ENCODE measurements around the gene CUX1. TPM values are rescaled to one million over a fixed set of nuclear protein-coding genes. Genes with fewer than 3 reads are reported as not detected.
"Not testable (repeated sequence)": the region's sequence is repeated elsewhere in the genome, so short reads cannot be mapped to it uniquely, and the experiment has no call there.

The CUX1 gene
- total and polyA plus RNA-seq, 2 donors (not counting 1 experiment from before 2014, with no cell fraction given), result 22.7 to 38.1 TPM

DNA sequence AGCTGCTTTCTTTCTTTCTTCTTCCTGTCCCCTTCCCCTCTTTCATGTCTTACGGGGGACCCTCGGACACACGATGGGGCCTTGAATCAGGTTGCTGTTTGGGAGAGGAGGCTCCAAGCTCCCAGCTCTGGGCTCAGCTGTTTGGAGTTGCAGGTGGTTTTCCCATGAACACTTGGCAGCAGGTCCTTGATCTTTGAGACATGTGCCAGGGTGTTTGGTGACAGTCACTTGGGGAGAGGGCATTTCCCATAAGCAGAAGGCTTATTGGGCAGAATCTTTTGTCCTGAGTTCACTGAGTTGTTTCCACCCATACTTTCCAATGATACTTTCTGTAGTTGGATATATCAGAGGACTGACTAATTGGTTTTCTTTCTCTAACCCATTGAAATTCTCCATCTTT is 364.6 kb downstream of the CUX1 start:
- no peak for TF ChIP-seq EZH2 (IDR thresholded peaks at IDR 0.05; ENCODE audit: low read length, missing control alignments)
- TF ChIP-seq, protein P1, sequence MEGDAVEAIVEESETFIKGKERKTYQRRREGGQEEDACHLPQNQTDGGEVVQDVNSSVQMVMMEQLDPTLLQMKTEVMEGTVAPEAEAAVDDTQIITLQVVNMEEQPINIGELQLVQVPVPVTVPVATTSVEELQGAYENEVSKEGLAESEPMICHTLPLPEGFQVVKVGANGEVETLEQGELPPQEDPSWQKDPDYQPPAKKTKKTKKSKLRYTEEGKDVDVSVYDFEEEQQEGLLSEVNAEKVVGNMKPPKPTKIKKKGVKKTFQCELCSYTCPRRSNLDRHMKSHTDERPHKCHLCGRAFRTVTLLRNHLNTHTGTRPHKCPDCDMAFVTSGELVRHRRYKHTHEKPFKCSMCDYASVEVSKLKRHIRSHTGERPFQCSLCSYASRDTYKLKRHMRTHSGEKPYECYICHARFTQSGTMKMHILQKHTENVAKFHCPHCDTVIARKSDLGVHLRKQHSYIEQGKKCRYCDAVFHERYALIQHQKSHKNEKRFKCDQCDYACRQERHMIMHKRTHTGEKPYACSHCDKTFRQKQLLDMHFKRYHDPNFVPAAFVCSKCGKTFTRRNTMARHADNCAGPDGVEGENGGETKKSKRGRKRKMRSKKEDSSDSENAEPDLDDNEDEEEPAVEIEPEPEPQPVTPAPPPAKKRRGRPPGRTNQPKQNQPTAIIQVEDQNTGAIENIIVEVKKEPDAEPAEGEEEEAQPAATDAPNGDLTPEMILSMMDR (conservative IDR thresholded peaks at IDR 0.05 in 1 of 2, IDR thresholded peaks at IDR 0.05 in 1 of 2; ENCODE audit: low read depth in 1 of 2, low read length in 2 of 2), result no peak
- Histone ChIP-seq H3K79me2 (ENCODE audit: control insufficient read depth, insufficient read depth, low read length) (no peaks in the 10 kb centered on the region), H2AFZ (ENCODE audit: low read length) (no peak overlapping the region), H4K20me1 (ENCODE audit: control insufficient read depth, extremely low read depth, insufficient read depth, low read length) (no peaks in the 10 kb centered on the region), H3K4me3 (replicated peaks in 1 of 4; ENCODE audit: control extremely low read depth in 1 of 4, insufficient read depth in 1 of 4, low read depth in 3 of 4, low read length in 4 of 4) (no peak overlapping the region), H3K9me3 (ENCODE audit: control insufficient read depth, insufficient read depth, low read depth, low read length) (no peaks in the 10 kb centered on the region), H3K4me1 (ENCODE audit: control insufficient read depth, extremely low read depth, insufficient read depth, low read length) (no peaks in the 10 kb centered on the region), H3K27me3 (ENCODE audit: control insufficient read depth, insufficient read depth, low read length) (no peaks in the 10 kb centered on the region), H3K27ac (ENCODE audit: insufficient read depth, low read length) (no peak overlapping the region), H3K4me2 (ENCODE audit: extremely low read depth, insufficient read depth, low read length) (no peak overlapping the region), H3K9ac (ENCODE audit: insufficient read depth, low read length) (no peak overlapping the region), H3K36me3 (ENCODE audit: control insufficient read depth, insufficient read depth, low read length) (peaks cover 5% of the 10 kb centered on the region)
- no peak for DNase-seq (ENCODE audit: low read depth in 2 of 2)

DNA sequence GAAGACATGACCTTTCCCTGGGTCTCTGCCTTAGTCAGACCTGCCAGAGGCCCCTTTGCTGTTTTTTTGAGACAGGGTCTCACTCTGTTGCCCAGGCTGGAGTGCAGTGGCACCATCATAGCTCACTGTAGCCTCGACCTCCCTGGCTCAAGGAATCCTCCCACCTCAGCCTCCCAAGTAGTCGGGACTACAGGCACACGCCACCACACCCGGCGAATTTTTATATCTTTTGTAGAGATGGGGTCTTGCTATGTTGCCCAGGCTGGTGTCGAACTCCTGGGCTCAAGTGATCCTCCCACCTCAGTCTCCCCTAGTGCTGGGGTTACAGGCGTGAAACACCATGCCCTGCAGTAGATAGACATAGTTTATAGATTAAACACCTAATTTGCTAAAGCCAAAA is 366.4 kb downstream of the CUX1 start:
- H3K79me2 ChIP-seq (ENCODE audit: control insufficient read depth, insufficient read depth, low read length); H3K27ac ChIP-seq (ENCODE audit: insufficient read depth, low read length); H3K27me3 ChIP-seq (ENCODE audit: control insufficient read depth, insufficient read depth, low read length); H3K36me3 ChIP-seq (ENCODE audit: control insufficient read depth, insufficient read depth, low read length); H3K9ac ChIP-seq (ENCODE audit: insufficient read depth, low read length); H3K4me3 ChIP-seq (replicated peaks in 1 of 4; ENCODE audit: control extremely low read depth in 1 of 4, insufficient read depth in 1 of 4, low read depth in 3 of 4, low read length in 4 of 4); H3K4me1 ChIP-seq (ENCODE audit: control insufficient read depth, extremely low read depth, insufficient read depth, low read length); H2AFZ ChIP-seq (ENCODE audit: low read length); H3K4me2 ChIP-seq (ENCODE audit: extremely low read depth, insufficient read depth, low read length); H4K20me1 ChIP-seq (ENCODE audit: control insufficient read depth, extremely low read depth, insufficient read depth, low read length); DNase-seq (ENCODE audit: low read depth in 2 of 2); H3K9me3 ChIP-seq (ENCODE audit: control insufficient read depth, insufficient read depth, low read depth, low read length): not testable (repeated sequence)

DNA sequence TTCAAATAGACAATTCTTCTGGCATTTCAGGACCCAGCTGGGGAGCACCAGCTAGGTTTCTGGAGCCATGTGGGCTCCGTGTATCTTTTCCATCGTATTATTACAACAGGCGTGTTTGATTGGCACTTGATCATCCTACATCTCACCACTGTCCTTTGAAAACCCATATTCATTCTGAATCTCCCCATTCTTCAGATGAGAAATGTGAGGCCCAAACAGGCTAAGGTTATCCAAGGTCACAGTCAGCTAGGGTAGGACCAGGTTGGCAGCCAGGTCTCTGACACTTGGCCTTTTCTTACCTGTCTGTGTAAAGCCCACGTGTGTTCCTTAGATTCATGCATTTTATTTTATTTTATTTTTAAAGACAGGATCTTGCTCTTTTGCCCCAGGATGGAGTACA is 366.9 kb downstream of the CUX1 start:
- Histone ChIP-seq H3K4me3 (replicated peaks in 1 of 4; ENCODE audit: control extremely low read depth in 1 of 4, insufficient read depth in 1 of 4, low read depth in 3 of 4, low read length in 4 of 4) (no peak overlapping the region), H3K36me3 (ENCODE audit: control insufficient read depth, insufficient read depth, low read length) (peaks cover 3% of the 10 kb centered on the region), H3K4me1 (ENCODE audit: control insufficient read depth, extremely low read depth, insufficient read depth, low read length) (no peaks in the 10 kb centered on the region), H3K27me3 (ENCODE audit: control insufficient read depth, insufficient read depth, low read length) (no peaks in the 10 kb centered on the region), H3K9me3 (ENCODE audit: control insufficient read depth, insufficient read depth, low read depth, low read length) (no peaks in the 10 kb centered on the region), H3K9ac (ENCODE audit: insufficient read depth, low read length) (no peak overlapping the region), H3K4me2 (ENCODE audit: extremely low read depth, insufficient read depth, low read length) (no peak overlapping the region), H3K79me2 (ENCODE audit: control insufficient read depth, insufficient read depth, low read length) (no peaks in the 10 kb centered on the region), H3K27ac (ENCODE audit: insufficient read depth, low read length) (no peak overlapping the region), H2AFZ (ENCODE audit: low read length) (no peak overlapping the region), H4K20me1 (ENCODE audit: control insufficient read depth, extremely low read depth, insufficient read depth, low read length) (no peaks in the 10 kb centered on the region)
- TF ChIP-seq, protein P1 (conservative IDR thresholded peaks at IDR 0.05 in 1 of 2, IDR thresholded peaks at IDR 0.05 in 1 of 2; ENCODE audit: low read depth in 1 of 2, low read length in 2 of 2), result no peak
- TF ChIP-seq EZH2 (IDR thresholded peaks at IDR 0.05; ENCODE audit: low read length, missing control alignments), result no peak
- DNase-seq (ENCODE audit: low read depth in 2 of 2), result no peak

Measured in fibroblast of lung (primary cell).